DMS 273 (cell line): ENCODE data around the gene PMM2.

ENCODE experiments used
- DNase-seq: peaks from one replicate; lab custom pipeline; 2025; ENCODE audit not compliant: unreplicated experiment; lab: John Stamatoyannopoulos, UW

PMM2 gene

DNA sequence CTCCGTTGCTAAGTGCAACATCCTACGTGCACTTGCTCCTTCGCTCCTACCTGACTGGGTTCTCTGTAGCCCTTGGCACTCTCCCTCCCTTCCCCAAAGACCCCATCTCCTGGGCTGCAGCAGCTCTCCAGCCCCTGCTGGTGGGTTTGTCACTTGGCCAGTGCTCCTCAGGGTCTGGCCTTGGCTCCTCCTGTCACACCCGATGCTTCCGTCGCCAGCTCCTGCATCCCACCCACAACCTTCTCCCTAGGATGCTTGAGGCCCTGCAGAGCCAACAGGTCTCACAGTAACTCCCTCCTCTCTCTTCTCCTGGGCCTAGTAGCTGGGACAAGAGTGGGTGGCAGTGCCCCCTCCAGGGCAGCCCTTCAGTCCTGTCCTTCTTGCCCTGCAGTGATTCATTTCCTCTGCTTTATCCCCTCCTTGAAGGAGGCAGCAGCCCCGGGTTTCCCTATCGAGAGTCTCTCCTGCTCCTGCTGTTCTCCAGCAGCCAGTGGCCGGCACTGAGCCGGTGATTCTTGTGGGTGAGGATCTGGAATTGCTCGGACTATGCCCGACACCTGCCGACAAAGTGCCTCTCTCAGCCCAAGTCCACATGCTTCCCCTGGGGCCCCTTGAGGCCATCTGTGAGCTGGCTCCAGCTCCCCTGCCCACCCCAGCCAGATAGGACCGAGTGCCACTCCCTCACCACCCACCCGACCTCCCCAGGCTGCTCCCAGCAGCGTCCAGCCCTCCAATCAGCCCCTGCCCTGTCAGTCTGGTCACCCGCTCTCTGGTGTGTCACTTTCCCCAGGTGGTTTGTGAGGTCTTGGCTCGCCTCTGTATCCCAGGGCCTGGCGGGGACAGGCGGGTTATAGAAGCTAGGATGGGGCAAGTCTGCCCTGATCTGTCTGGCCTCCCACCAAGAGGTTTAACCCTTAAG lies 88.3 kb downstream of the PMM2 start:
- peak; percentile 71 for DNase-seq

- no peak for DNase-seq
Measured at GRCh38 chr16:8886593-8887430, 89.2 kb downstream of the PMM2 start.

DNA sequence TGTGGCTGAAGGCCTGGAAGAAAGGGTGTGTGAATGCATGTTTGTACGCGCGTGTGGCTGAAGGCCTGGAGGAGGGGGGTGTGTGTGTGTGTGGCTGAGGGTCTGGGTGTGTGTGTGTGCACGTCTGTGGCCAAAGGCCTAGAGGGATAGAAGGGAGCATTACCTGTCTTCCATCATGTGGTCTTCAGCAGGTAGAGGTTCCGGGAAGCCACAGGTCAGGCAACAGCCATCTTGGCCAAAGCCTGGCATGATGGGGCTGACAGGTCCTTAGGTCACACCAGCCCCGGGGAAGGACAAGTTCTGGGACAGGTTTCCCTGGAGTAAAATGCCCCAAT lies 89.8 kb downstream of the PMM2 start:
- DNase-seq = no peak

GRCh38 chr16:8887952-8888560 lies 90.4 kb downstream of the PMM2 start:
- DNase-seq = peak; percentile 42

DNA sequence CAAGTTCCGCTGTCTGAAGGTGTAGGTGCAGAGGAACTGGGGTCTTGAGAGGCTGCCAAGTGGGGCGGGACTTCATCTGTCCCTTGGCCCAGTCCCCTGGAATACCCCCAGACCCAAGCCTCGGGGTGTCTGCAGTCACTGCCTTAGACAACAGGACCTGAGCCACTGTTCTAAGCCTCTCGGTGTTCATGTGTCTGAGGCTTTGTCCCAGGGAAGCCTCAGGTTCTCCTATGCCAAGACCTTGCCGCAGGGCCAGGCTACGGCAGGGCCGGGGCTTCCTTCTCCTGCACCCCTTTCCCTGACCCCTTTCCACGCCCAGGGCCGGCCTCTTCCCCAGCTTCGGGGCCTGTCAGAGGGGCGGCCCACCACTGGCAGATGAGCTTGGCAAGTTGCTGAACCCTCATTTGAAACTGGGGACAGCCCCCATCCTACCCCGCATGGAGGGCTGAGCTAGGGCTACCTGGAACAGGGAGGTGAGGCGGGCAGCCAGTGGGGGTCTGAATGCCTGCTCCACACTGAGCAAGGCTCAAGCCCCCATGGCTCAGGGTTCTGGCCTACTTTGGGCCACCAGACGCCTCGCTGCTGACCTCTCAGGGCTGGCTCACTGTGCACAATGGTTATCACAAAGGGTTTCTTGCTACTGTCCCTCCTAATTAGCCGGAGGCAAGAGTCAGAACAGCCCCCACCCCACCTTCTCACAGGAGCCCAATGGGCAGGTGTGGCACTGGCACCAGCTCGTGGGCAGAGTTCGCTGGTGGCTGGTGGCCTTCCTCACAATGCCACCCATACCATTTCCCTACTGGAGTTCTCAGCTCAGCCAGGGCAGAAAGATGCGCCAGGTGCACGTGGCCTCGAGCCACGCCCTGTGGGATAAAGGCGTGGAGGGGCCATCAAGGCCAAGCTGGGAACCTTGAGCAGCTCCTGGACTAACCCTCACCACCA lies 91.6 kb downstream of the PMM2 start:
- no peak for DNase-seq

DNA sequence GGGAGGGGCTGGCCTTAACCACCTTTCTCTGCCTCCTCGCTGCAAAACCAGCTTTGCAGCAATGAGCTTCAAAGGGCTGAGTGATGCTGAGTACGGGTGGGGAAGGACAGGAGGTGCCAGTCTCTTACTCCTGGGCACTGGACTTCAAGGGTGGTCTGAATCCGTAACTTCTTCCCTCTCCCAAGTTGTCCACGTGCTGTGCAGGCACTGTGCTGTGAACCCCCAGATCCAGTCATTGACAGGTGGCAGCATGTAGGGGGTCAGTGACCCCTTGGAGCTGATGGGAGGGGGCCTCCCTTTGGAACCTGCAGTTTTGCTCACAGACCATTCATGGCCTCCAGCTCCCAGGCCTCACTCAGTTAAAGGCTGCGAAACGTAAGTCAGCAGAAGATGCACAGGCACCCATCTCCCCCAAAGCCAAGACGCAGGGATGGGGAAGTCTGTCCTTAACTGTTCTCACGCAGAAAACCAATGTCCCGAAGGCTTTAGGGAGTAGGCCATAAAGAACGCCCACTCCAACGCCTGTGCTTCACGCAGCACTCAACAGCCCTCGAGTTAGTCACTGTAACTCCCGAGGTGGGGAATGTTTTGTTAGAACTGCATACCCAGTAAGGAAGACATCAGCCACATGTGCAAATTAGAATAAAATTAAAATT lies 92.4 kb downstream of the PMM2 start:
- no peak for DNase-seq

DNA sequence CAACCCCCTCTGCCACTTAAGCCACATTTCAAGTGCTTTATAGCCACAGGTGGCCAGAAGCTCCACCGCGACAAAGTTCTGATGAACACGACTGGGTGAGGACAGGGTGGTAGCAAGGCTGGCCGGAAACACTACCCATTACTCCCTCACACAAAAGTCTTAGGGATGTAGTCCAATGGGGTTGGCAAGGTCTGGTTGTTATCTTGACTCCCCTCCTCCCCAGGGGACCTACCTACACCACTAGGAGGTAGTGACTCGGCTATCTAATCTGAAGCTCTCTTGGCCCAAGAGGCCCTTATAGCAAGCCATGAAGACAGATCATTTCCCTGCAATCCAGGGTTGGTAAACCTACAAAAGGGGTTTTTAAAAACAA lies 92.9 kb downstream of the PMM2 start:
- no peak for DNase-seq

- no peak for DNase-seq
Measured at GRCh38 chr16:8892101-8892575, 94.5 kb downstream of the PMM2 start.

GRCh38 chr16:8893426-8893825 lies 95.8 kb downstream of the PMM2 start:
- no peak for DNase-seq

- no peak for DNase-seq
Measured at GRCh38 chr16:8893976-8894690, 96.5 kb downstream of the PMM2 start.

- no peak for DNase-seq
Measured at GRCh38 chr16:8894736-8895334, 97.2 kb downstream of the PMM2 start.

GRCh38 chr16:8898660-8899318 lies 101.2 kb downstream of the PMM2 start:
- DNase-seq = no peak
